ENCODE data around the gene ZNF236. TPM values are rescaled to one million over a fixed set of nuclear protein-coding genes. Genes with fewer than 3 reads are reported as not detected.
A peak's percentile ranks its signal among the peaks of the same experiment; 100 is the strongest.

Gene ZNF236
- polyA plus RNA-seq, 1 donor from 2014 or later = 7.7 TPM

- Histone ChIP-seq H3K9me3 (ENCODE audit: low read length) (no peaks in the 10 kb centered on the region), H3K9me2 (ENCODE audit: insufficient read depth, low read length) (no peaks in the 10 kb centered on the region), H3K27me3 (ENCODE audit: insufficient read depth, low read depth, low read length) (no peaks in the 10 kb centered on the region), H4K20me1 (ENCODE audit: insufficient read depth) (no peaks in the 10 kb centered on the region), H2AFZ (ENCODE audit: low read depth, low read length) (peak overlapping the region; percentile 76), H3K4me3 (ENCODE audit: low read length) (peak overlapping the region; percentile 70), H3K4me2 (ENCODE audit: low read length) (no peak overlapping the region), H3K79me2 (replicated peaks; ENCODE audit: insufficient read depth, low read length) (peaks cover 34% of the 10 kb centered on the region), H3K9ac (ENCODE audit: low read length) (no peak overlapping the region), H3F3A (ENCODE audit: insufficient read depth, low read length, poor library complexity, severe bottlenecking) (no peaks in the 10 kb centered on the region), H3K36me3 (ENCODE audit: insufficient read depth, low read length) (no peaks in the 10 kb centered on the region), H3K27ac (ENCODE audit: low read length) (no peak overlapping the region)
- TF ChIP-seq CTCF (IDR thresholded peaks at IDR 0.05; ENCODE audit: poor library complexity, severe bottlenecking) (no peak), RAD21 (conservative IDR thresholded peaks at IDR 0.05) (no peak), MXI1 (conservative IDR thresholded peaks at IDR 0.05; ENCODE audit: poor library complexity, severe bottlenecking) (no peak), EP300 (conservative IDR thresholded peaks at IDR 0.05; ENCODE audit: poor library complexity, severe bottlenecking) (no peak), TAF1 (IDR thresholded peaks at IDR 0.05; ENCODE audit: low read depth) (no peak), EZH2 (IDR thresholded peaks at IDR 0.05; ENCODE audit: borderline replicate concordance, insufficient read depth, low read length, poor library complexity, severe bottlenecking) (no peak), POLR2AphosphoS5 (IDR thresholded peaks at IDR 0.05) (no peak), REST (IDR thresholded peaks at IDR 0.05; ENCODE audit: borderline replicate concordance) (no peak), SMC3 (conservative IDR thresholded peaks at IDR 0.05; ENCODE audit: poor library complexity) (no peak)
These were observed 1.2 kb downstream of the ZNF236 start for GRCh38 chr18:76823587-76824011.

- Histone ChIP-seq H2AFZ (ENCODE audit: low read depth, low read length) (no peak overlapping the region), H4K20me1 (ENCODE audit: insufficient read depth) (no peaks in the 10 kb centered on the region), H3K9ac (ENCODE audit: low read length) (no peak overlapping the region), H3K27me3 (ENCODE audit: insufficient read depth, low read depth, low read length) (no peaks in the 10 kb centered on the region), H3F3A (ENCODE audit: insufficient read depth, low read length, poor library complexity, severe bottlenecking) (no peaks in the 10 kb centered on the region), H3K9me3 (ENCODE audit: low read length) (no peaks in the 10 kb centered on the region), H3K4me2 (ENCODE audit: low read length) (no peak overlapping the region), H3K9me2 (ENCODE audit: insufficient read depth, low read length) (no peaks in the 10 kb centered on the region), H3K4me3 (ENCODE audit: low read length) (no peak overlapping the region), H3K79me2 (replicated peaks; ENCODE audit: insufficient read depth, low read length) (peaks cover 30% of the 10 kb centered on the region), H3K36me3 (ENCODE audit: insufficient read depth, low read length) (no peaks in the 10 kb centered on the region), H3K27ac (ENCODE audit: low read length) (no peak overlapping the region)
- TF ChIP-seq REST (IDR thresholded peaks at IDR 0.05; ENCODE audit: borderline replicate concordance) (no peak), RAD21 (conservative IDR thresholded peaks at IDR 0.05) (no peak), TAF1 (IDR thresholded peaks at IDR 0.05; ENCODE audit: low read depth) (no peak), EP300 (conservative IDR thresholded peaks at IDR 0.05; ENCODE audit: poor library complexity, severe bottlenecking) (no peak), EZH2 (IDR thresholded peaks at IDR 0.05; ENCODE audit: borderline replicate concordance, insufficient read depth, low read length, poor library complexity, severe bottlenecking) (no peak), MXI1 (conservative IDR thresholded peaks at IDR 0.05; ENCODE audit: poor library complexity, severe bottlenecking) (no peak)
These were observed 1.9 kb downstream of the ZNF236 start for GRCh38 chr18:76824145-76824676.

Measured in neural cell (in vitro differentiated cells).